Upper lobe of left lung (tissue), 6 donors: ENCODE measurements around the gene VCP. TPM values are rescaled to one million over a fixed set of nuclear protein-coding genes. Genes with fewer than 3 reads are reported as not detected.

Experiments used
- ATAC-seq, 2 donors: fragments of 200-7000 bp; cut with Tn5 transposase; one replicate each; pipeline ENCODE4 v1.9.1; 2022; ENCODE audit warnings: mild to moderate bottlenecking in 2 of 2, moderate library complexity in 2 of 2; ENCODE audit not compliant: low FRiP score in 2 of 2
- DNase-seq, 2 donors: peaks; one replicate each; pipeline ENCODE4 v3.0.0-alpha.2; 2019 to 2020
- H3K27ac ChIP-seq, 4 donors: fragments of 200-600 bp; sonication (generic); one replicate each; pipeline ENCODE4 v1.5.1; 2016 to 2019
- H3K27me3 ChIP-seq, 4 donors: fragments of 200-600 bp; sonication (generic); one replicate each; pipeline ENCODE4 v1.5.1; 2017 to 2019
- H3K36me3 ChIP-seq, 4 donors: fragments of 200-600 bp; sonication (generic); one replicate each; pipeline ENCODE4 v1.5.1; 2016 to 2019
- H3K4me1 ChIP-seq, 4 donors: fragments of 200-600 bp; sonication (generic); one replicate each; pipeline ENCODE4 v1.5.1; 2018 to 2019
- H3K4me3 ChIP-seq, 4 donors: fragments of 200-600 bp; sonication (generic); one replicate each; pipeline ENCODE4 v1.5.1; 2017 to 2019; ENCODE audit warnings: mild to moderate bottlenecking in 2 of 4, moderate library complexity in 1 of 4
- H3K9me3 ChIP-seq, 4 donors: fragments of 200-600 bp; sonication (generic); one replicate each; pipeline ENCODE4 v1.5.1; 2018 to 2019
- CTCF ChIP-seq, 6 experiments: fragments of 450-650 bp in 4 of 6; fragments of 200-600 bp in 2 of 6; sonication (generic) in 2 of 6; IDR thresholded peaks; one replicate each; pipeline ENCODE4 v1.5.1; 2016 to 2019; ENCODE audit warnings: antibody characterized with exemption in 6 of 6
- EP300 ChIP-seq, 4 donors: sonication (generic); formaldehyde crosslinking; IDR thresholded peaks; one replicate each; pipeline ENCODE4 v1.5.1; 2017; ENCODE audit warnings: antibody characterized with exemption in 4 of 4, control low read depth in 2 of 4
- POLR2A ChIP-seq, 4 donors: fragments of 450-650 bp; IDR thresholded peaks; one replicate each; pipeline ENCODE4 v1.5.1; 2016 to 2017; ENCODE audit warnings: antibody characterized with exemption in 4 of 4, mild to moderate bottlenecking in 2 of 4
- POLR2AphosphoS5 ChIP-seq, 2 donors: sonication (generic); formaldehyde crosslinking; IDR thresholded peaks; one replicate each; pipeline ENCODE4 v1.5.1; 2017; ENCODE audit warnings: antibody characterized with exemption in 2 of 2
- WGBS, 2 donors: methylation state at CpG; one replicate each; pipeline ENCODE4 v1.1.5; 2017 to 2018; 5-methylcytosine and 5-hydroxymethylcytosine counted together
- small RNA-seq, 4 donors: library from RNA; depleted of rRNA; stranded (forward); fragments of <200 nt; gene quantifications; one replicate each; pipeline ENCODE3, GENCODE V24; 2016
- total RNA-seq, 6 donors: library from RNA; depleted of rRNA in 4 of 6; stranded (reverse); fragments of >200 nt in 4 of 6; gene quantifications; one replicate each; pipeline versions ENCODE4 v1.1.0 to v1.2.1, GENCODE V29; 2016 to 2021
- donor health status: DM: no; HTN: no; CAD: no; lungs with moderate emphysema.
- donor health status: DM: no; HTN: yes; CAD: no; lungs with severe emphysema.

Gene VCP
- total RNA-seq, 6 donors from 2014 or later = 170 to 215 (median 189) TPM

- no peaks in the 10 kb centered on the region for H3K27me3 ChIP-seq
- no peak overlapping the region for H3K27ac ChIP-seq
- no peak overlapping the region for H3K4me3 ChIP-seq
- no peak for TF ChIP-seq CTCF (IDR thresholded peaks at IDR 0.05)
- TF ChIP-seq POLR2A (IDR thresholded peaks at IDR 0.05) = no peak
- TF ChIP-seq POLR2AphosphoS5 (IDR thresholded peaks at IDR 0.05) = no peak
- TF ChIP-seq EP300 (IDR thresholded peaks at IDR 0.05) = no peak
- H3K9me3 ChIP-seq = peaks cover 3 to 18% (median 6%) of the 10 kb centered on the region in 4 donors
- peaks cover 0 to 21% (median 4%) of the 10 kb centered on the region in 4 donors for H3K36me3 ChIP-seq
- 96 to 98% methylated on average over 3 of the region's 3 CpGs for WGBS, 2 donors
- no peaks in the 10 kb centered on the region for H3K4me1 ChIP-seq
- DNase-seq (no peak), ATAC-seq (no peak)
Observed at GRCh38 chr9:35010351-35010958, 62.0 kb downstream of the VCP start.

Small RNA genes lying within 50 kb of the gene (small RNA-seq; reads per million reads assigned to genes)
- 0 reads per million in 4 donors for gene RN7SL338P

Other genes with a start within 250 kb of the VCP start
- gene PHF24, start 114.3 kb downstream of the VCP start, total RNA-seq = under 1 TPM in 4 of 6 donors, not detected in 2; 0.10 to 0.74 (median 0.49) TPM
- gene DNAJB5, start 82.9 kb downstream of the VCP start, total RNA-seq = 1 to 10 TPM; 4.6 to 7.9 (median 6.0) TPM
- 10 to 100 TPM in 3 of 6 donors, 1 to 10 TPM in 3; 4.7 to 61.8 (median 9.1) TPM for gene FANCG, start 7.3 kb upstream of the VCP start, total RNA-seq
- gene PIGO, start 24.0 kb upstream of the VCP start, total RNA-seq = 10 to 100 TPM; 11.5 to 29.0 (median 19.1) TPM
- gene STOML2, start 30.5 kb upstream of the VCP start, total RNA-seq = 10 to 100 TPM; 17.4 to 72.8 (median 48.0) TPM
- 10 to 100 TPM; 14.6 to 38.6 (median 29.7) TPM for gene ATOSB, start 43.2 kb upstream of the VCP start, total RNA-seq
- 100 to 1,000 TPM in 5 of 6 donors, 10 to 100 TPM in 1; 68.3 to 300 (median 151) TPM for gene UNC13B, start 89.4 kb upstream of the VCP start, total RNA-seq